HL-60 (cell line): Measurements from ENCODE around the gene RBPJL.

Source experiments
- CTCF ChIP-seq: IDR thresholded peaks from one replicate; pipeline ENCODE4 v1.5.1; 2011; ENCODE audit warnings: low read length, control low read depth, inconsistent platforms; ENCODE audit not compliant: insufficient read depth
- GABPA ChIP-seq: IDR thresholded peaks from 2 replicates; pipeline ENCODE4 v1.6.1; 2012; ENCODE audit warnings: low read depth
- SPI1 ChIP-seq: IDR thresholded peaks from 2 replicates; pipeline ENCODE4 v1.6.1; 2012; ENCODE audit warnings: low read depth, mild to moderate bottlenecking, borderline replicate concordance

GRCh38 chr20:45338121-45339030 is 31.7 kb downstream of the RBPJL start:
- TF ChIP-seq CTCF: no peak
- no peak for TF ChIP-seq GABPA
- no peak for TF ChIP-seq SPI1
